Hepatocyte (in vitro differentiated cells): ENCODE results near the gene MTHFD1L. TPM values are rescaled to one million over a fixed set of nuclear protein-coding genes. Genes with fewer than 3 reads are reported as not detected.

ENCODE experiments used
- DNase-seq: peaks from one replicate; pipeline ENCODE4 v3.0.0-alpha.2; 2016; ENCODE audit warnings: low spot score
- H2AFZ ChIP-seq: fragments of 200-600 bp; sonication (generic); 2 replicates; pipeline ENCODE4 v1.6.0; 2016; ENCODE audit warnings: antibody characterized with exemption, mild to moderate bottlenecking
- H3K27ac ChIP-seq: fragments of 200-600 bp; sonication (generic); 2 replicates; pipeline ENCODE4 v1.5.1; 2016; ENCODE audit warnings: mild to moderate bottlenecking
- H3K27me3 ChIP-seq: fragments of 200-600 bp; sonication (generic); 2 replicates; pipeline ENCODE4 v1.6.1; 2016
- H3K36me3 ChIP-seq: fragments of 200-600 bp; sonication (generic); replicated peaks from 2 replicates; pipeline ENCODE4 v1.5.1; 2016; ENCODE audit warnings: low read depth; ENCODE audit not compliant: insufficient read depth
- H3K4me1 ChIP-seq: fragments of 200-600 bp; sonication (generic); 2 replicates; pipeline ENCODE4 v1.5.1; 2016; ENCODE audit warnings: mild to moderate bottlenecking, moderate library complexity; ENCODE audit not compliant: insufficient read depth
- H3K4me2 ChIP-seq: fragments of 200-600 bp; sonication (generic); 2 replicates; pipeline ENCODE4 v1.6.0; 2016
- H3K4me3 ChIP-seq: fragments of 200-600 bp; sonication (generic); 2 replicates; pipeline ENCODE4 v1.5.1; 2016; ENCODE audit warnings: mild to moderate bottlenecking
- H3K79me2 ChIP-seq: fragments of 200-600 bp; sonication (generic); 2 replicates; pipeline ENCODE4 v1.6.0; 2017; ENCODE audit warnings: mild to moderate bottlenecking
- H3K9me2 ChIP-seq: fragments of 200-600 bp; sonication (generic); replicated peaks from 2 replicates; pipeline ENCODE4 v1.6.0; 2017; ENCODE audit warnings: mild to moderate bottlenecking; ENCODE audit not compliant: insufficient read depth
- H3K9me3 ChIP-seq: fragments of 200-600 bp; sonication (generic); 2 replicates; pipeline ENCODE4 v1.5.1; 2016; ENCODE audit warnings: low read depth, mild to moderate bottlenecking
- H4K20me1 ChIP-seq: fragments of 200-600 bp; sonication (generic); 2 replicates; pipeline ENCODE4 v1.6.0; 2016; ENCODE audit warnings: mild to moderate bottlenecking; ENCODE audit not compliant: insufficient read depth, poor library complexity, severe bottlenecking
- CTCF ChIP-seq: fragments of 200-600 bp; sonication (generic); IDR thresholded peaks from 2 replicates; pipeline ENCODE4 v1.5.1; 2016; ENCODE audit warnings: antibody characterized with exemption, mild to moderate bottlenecking; ENCODE audit not compliant: poor library complexity
- EZH2 ChIP-seq: fragments of 200-600 bp; sonication (generic); IDR thresholded peaks from 2 replicates; pipeline ENCODE4 v1.6.1; 2016; ENCODE audit warnings: antibody characterized with exemption, mild to moderate bottlenecking, borderline replicate concordance
- EZH2phosphoT487 ChIP-seq: fragments of 200-600 bp; sonication (generic); IDR thresholded peaks from one replicate; pipeline ENCODE4 v1.6.1; 2018; ENCODE audit warnings: antibody characterized with exemption, mild to moderate bottlenecking, low read depth, moderate library complexity; ENCODE audit not compliant: unreplicated experiment, severe bottlenecking
- WGBS: methylation state at CpG from one replicate; pipeline ENCODE4 v1.1.6; 2016; ENCODE audit warnings: low lambda C conversion rate; ENCODE audit errors: missing lambda C conversion rate; 5-methylcytosine and 5-hydroxymethylcytosine counted together
- polyA plus RNA-seq: library from polyadenylated mRNA; unstranded; fragments of >200 nt; fragmentation: Nextera tagmentation; extraction: Ambion mirVana; gene quantifications from 2 replicates; pipeline ENCODE4 v1.2.1, GENCODE V29; 2016
- total RNA-seq: library from RNA; depleted of rRNA; stranded (reverse); fragments of >200 nt; gene quantifications from 2 replicates; pipeline ENCODE4 v1.2.3, GENCODE V29; 2014

Gene MTHFD1L
- total and polyA plus RNA-seq, 2 experiments from 2014 or later: 28.4 to 30.8 TPM

GRCh38 chr6:150910561-150910960 is 45.1 kb downstream of the MTHFD1L start:
- TF ChIP-seq CTCF (no peak), EZH2 (no peak), EZH2phosphoT487 (no peak)
- WGBS: 45% methylated on average over 2 of the region's 2 CpGs
- Histone ChIP-seq H3K27ac (no peak overlapping the region), H3K9me3 (no peaks in the 10 kb centered on the region), H3K4me2 (no peak overlapping the region), H4K20me1 (no peaks in the 10 kb centered on the region), H3K9me2 (no peaks in the 10 kb centered on the region), H3K36me3 (peaks cover 3% of the 10 kb centered on the region), H3K79me2 (no peaks in the 10 kb centered on the region), H3K4me3 (no peak overlapping the region), H2AFZ (no peak overlapping the region), H3K27me3 (no peaks in the 10 kb centered on the region), H3K4me1 (peaks cover 5% of the 10 kb centered on the region)
- no peak for DNase-seq

GRCh38 chr6:150914372-150914771 is 48.9 kb downstream of the MTHFD1L start:
- Histone ChIP-seq H3K36me3 (no peaks in the 10 kb centered on the region), H3K4me1 (no peaks in the 10 kb centered on the region), H3K4me3 (no peak overlapping the region), H3K9me2 (no peaks in the 10 kb centered on the region), H3K27ac (no peak overlapping the region), H3K4me2 (no peak overlapping the region), H3K79me2 (no peaks in the 10 kb centered on the region), H3K27me3 (no peaks in the 10 kb centered on the region), H3K9me3 (no peaks in the 10 kb centered on the region), H2AFZ (no peak overlapping the region), H4K20me1 (no peaks in the 10 kb centered on the region)
- no peak for DNase-seq
- TF ChIP-seq EZH2phosphoT487: no peak
- no peak for TF ChIP-seq EZH2
- no peak for TF ChIP-seq CTCF
- WGBS: 92% methylated on average over 6 of the region's 6 CpGs

GRCh38 chr6:150915131-150915879 is 49.8 kb downstream of the MTHFD1L start:
- no peak overlapping the region for H3K27ac ChIP-seq

More at GRCh38 chr6:150915131-150915879, 49.8 kb downstream of the MTHFD1L start:
- no peaks in the 10 kb centered on the region for H3K9me2 ChIP-seq
- WGBS: 90% methylated on average over 6 of the region's 6 CpGs
- no peaks in the 10 kb centered on the region for H4K20me1 ChIP-seq
- no peaks in the 10 kb centered on the region for H3K36me3 ChIP-seq
- TF ChIP-seq EZH2 (no peak), CTCF (no peak), EZH2phosphoT487 (no peak)
- H3K79me2 ChIP-seq: no peaks in the 10 kb centered on the region
- H3K4me3 ChIP-seq: no peak overlapping the region
- no peaks in the 10 kb centered on the region for H3K27me3 ChIP-seq
- DNase-seq: no peak
- no peak overlapping the region for H2AFZ ChIP-seq
- H3K4me1 ChIP-seq: no peaks in the 10 kb centered on the region
- H3K4me2 ChIP-seq: no peak overlapping the region
- no peaks in the 10 kb centered on the region for H3K9me3 ChIP-seq
